HEK293 (cell line): ENCODE measurements around the gene TSPAN17.

Experiments used
- KLF16 ChIP-seq: fragments of 450-650 bp; formaldehyde crosslinking; IDR thresholded peaks from 2 replicates; pipeline ENCODE4 v1.5.1; 2017; ENCODE audit warnings: missing biosample characterization, missing genetic modification characterization
- TCF7L2 ChIP-seq: IDR thresholded peaks from 2 replicates; pipeline ENCODE4 v1.6.1; 2011; ENCODE audit warnings: low read depth, mild to moderate bottlenecking, inconsistent platforms, low read length, moderate library complexity, borderline replicate concordance
- ZNF23 ChIP-seq: fragments of 450-650 bp; formaldehyde crosslinking; IDR thresholded peaks from 2 replicates; pipeline ENCODE4 v1.5.1; 2016; ENCODE audit warnings: missing biosample characterization, missing genetic modification characterization, borderline replicate concordance
- ZNF274 ChIP-seq, 2 experiments: fragments of 200-500 bp in 1 of 2; fragments of 450-650 bp in 1 of 2; sonication (Bioruptor generic) in 1 of 2; formaldehyde crosslinking in 1 of 2; IDR thresholded peaks; 2 replicates each; pipeline versions ENCODE4 v1.5.1 to v1.6.1; 2014 to 2016; ENCODE audit warnings: borderline replicate concordance in 1 of 2, inconsistent platforms in 1 of 2, low read length in 1 of 2, missing biosample characterization in 1 of 2, missing genetic modification characterization in 1 of 2
- ZNF624 ChIP-seq: fragments of 450-650 bp; formaldehyde crosslinking; IDR thresholded peaks from 2 replicates; pipeline ENCODE4 v1.5.1; 2017; ENCODE audit warnings: missing biosample characterization, missing genetic modification characterization
- TF ChIP-seq, protein P1 (sequence below): fragments of 450-650 bp; formaldehyde crosslinking; IDR thresholded peaks from 2 replicates; pipeline ENCODE4 v1.5.1; 2016; ENCODE audit warnings: missing biosample characterization, missing genetic modification characterization
- TF ChIP-seq, protein P2 (sequence below): sonication (generic); formaldehyde crosslinking; IDR thresholded peaks from 2 replicates; pipeline ENCODE4 v1.8.1; 2022; ENCODE audit warnings: mild to moderate bottlenecking, moderate library complexity, missing genetic modification reagents
- TF ChIP-seq, protein P3 (sequence below): fragments of 450-650 bp; formaldehyde crosslinking; IDR thresholded peaks from 2 replicates; pipeline ENCODE4 v1.5.1; 2017; ENCODE audit warnings: missing biosample characterization, missing genetic modification characterization
- TF ChIP-seq, protein P4 (sequence below): fragments of 450-650 bp; formaldehyde crosslinking; IDR thresholded peaks from 2 replicates; pipeline ENCODE4 v1.5.1; 2016; ENCODE audit warnings: missing biosample characterization, missing genetic modification characterization

DNA sequence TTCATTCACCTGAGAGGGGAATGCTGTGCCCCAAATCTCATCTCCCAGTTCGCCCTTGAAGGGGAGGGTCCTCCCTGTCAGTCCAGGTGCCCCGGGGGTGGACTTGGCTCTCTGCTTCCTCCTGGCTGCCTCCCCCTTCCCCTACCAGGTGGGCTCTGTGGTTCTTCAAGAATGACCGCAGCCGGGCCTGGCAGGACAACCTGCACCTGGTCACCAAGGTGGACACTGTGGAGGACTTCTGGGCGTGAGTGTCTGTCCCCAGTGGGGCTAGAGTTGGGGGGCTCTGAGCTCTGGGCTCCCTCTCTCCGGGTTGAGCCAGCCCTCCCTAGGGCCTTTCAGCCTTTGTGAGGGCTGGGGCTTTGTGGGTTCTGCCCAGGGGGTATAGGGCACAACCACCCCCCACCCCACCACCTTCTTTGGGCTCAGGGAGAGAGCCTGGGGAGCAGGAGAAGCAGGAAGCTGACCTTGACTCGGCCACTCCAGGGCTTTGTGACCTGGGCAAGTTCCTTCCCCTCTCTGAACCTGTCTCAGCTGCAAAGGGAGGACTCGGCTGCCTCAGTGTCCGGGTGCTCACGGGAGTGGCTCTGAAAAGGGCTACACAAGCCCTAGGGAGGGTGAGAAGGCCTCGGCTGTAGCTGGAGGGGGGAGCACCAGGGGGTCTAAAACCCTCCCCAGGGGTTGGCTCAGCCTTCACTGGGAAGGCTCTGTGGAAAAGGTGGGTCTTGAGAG is 3.6 kb upstream of the TSPAN17 start:
- TF ChIP-seq ZNF23 (tag by site-specific recombination) (no peak), ZNF274 (IDR thresholded peaks at IDR 0.05; ENCODE audit: low read length) (no peak), ZNF274 (tag by site-specific recombination; IDR thresholded peaks at IDR 0.05; ENCODE audit: borderline replicate concordance) (no peak), KLF16 (tag by site-specific recombination) (no peak), TCF7L2 (no peak), ZNF624 (tag by site-specific recombination) (no peak)
- TF ChIP-seq, protein P1, sequence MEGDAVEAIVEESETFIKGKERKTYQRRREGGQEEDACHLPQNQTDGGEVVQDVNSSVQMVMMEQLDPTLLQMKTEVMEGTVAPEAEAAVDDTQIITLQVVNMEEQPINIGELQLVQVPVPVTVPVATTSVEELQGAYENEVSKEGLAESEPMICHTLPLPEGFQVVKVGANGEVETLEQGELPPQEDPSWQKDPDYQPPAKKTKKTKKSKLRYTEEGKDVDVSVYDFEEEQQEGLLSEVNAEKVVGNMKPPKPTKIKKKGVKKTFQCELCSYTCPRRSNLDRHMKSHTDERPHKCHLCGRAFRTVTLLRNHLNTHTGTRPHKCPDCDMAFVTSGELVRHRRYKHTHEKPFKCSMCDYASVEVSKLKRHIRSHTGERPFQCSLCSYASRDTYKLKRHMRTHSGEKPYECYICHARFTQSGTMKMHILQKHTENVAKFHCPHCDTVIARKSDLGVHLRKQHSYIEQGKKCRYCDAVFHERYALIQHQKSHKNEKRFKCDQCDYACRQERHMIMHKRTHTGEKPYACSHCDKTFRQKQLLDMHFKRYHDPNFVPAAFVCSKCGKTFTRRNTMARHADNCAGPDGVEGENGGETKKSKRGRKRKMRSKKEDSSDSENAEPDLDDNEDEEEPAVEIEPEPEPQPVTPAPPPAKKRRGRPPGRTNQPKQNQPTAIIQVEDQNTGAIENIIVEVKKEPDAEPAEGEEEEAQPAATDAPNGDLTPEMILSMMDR: no peak
- TF ChIP-seq, protein P2, sequence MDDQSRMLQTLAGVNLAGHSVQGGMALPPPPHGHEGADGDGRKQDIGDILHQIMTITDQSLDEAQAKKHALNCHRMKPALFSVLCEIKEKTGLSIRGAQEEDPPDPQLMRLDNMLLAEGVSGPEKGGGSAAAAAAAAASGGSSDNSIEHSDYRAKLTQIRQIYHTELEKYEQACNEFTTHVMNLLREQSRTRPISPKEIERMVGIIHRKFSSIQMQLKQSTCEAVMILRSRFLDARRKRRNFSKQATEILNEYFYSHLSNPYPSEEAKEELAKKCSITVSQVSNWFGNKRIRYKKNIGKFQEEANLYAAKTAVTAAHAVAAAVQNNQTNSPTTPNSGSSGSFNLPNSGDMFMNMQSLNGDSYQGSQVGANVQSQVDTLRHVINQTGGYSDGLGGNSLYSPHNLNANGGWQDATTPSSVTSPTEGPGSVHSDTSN (CRISPR knock-in tag): no peak
- TF ChIP-seq, protein P3, sequence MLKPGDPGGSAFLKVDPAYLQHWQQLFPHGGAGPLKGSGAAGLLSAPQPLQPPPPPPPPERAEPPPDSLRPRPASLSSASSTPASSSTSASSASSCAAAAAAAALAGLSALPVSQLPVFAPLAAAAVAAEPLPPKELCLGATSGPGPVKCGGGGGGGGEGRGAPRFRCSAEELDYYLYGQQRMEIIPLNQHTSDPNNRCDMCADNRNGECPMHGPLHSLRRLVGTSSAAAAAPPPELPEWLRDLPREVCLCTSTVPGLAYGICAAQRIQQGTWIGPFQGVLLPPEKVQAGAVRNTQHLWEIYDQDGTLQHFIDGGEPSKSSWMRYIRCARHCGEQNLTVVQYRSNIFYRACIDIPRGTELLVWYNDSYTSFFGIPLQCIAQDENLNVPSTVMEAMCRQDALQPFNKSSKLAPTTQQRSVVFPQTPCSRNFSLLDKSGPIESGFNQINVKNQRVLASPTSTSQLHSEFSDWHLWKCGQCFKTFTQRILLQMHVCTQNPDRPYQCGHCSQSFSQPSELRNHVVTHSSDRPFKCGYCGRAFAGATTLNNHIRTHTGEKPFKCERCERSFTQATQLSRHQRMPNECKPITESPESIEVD (tag by site-specific recombination): no peak
- TF ChIP-seq, protein P4, sequence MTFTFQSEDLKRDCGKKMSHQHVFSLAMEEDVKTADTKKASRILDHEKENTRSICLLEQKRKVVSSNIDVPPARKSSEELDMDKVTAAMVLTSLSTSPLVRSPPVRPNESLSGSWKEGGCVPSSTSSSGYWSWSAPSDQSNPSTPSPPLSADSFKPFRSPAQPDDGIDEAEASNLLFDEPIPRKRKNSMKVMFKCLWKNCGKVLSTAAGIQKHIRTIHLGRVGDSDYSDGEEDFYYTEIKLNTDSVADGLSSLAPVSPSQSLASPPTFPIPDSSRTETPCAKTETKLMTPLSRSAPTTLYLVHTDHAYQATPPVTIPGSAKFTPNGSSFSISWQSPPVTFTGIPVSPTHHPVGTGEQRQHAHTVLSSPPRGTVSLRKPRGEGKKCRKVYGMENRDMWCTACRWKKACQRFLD (tag by site-specific recombination): no peak
